ENCODE data around the gene KRT84.
"Not testable (repeated sequence)": the region's sequence is repeated elsewhere in the genome, so short reads cannot be mapped to it uniquely, and the experiment has no call there.

Gene KRT84

DNA sequence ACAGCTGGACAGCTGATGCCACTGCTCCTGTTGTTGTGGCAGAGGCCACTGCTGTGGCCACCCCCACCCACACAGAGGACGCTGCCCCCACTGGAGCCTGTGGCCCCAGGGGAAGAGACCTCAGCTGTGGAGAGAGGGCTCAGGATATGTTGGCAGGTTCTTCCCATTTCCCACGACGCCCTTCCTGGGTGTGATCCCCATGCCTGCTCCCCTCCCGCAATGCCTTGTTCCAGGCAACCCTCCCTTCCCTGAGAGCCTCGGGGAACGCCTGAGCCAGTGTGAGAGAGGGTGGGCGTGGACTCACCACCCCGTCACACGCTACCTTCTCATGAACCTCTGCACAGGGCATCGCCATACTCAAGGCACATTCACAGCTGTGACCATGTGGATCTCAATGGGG lies 26.4 kb upstream of the KRT84 start:
- DNase-seq, result no peak

DNA sequence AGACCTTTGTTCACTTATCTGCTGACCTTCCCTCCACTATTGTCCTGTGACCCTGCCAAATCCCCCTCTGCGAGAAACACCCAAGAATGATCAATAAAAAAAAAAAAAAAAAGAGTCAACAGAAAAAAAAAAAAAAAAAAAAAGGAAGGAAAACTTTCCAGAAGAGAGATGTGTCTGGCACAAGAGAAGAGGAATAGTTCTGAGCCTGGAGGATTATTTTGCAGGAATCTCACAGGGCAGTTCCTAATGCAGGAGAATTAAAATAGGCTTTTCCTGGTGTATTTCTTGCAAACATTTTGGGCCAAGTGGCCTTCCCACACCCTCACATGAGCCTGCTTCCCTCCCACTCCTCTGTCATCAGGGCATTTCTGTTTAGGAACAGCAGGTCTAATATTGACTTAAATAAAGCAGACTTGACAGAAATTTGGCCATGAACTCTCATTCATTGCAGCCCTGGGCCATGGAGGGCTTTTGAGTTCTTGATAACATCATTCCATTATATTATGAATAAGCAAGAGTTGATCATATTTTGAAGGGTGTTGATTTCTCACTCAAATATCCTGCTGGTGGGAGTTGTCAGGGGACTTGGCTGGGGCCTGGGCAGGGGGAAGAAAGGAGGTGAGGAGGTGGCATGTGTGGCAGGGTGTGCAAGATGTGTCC lies 25.3 kb upstream of the KRT84 start:
- DNase-seq, result not testable (repeated sequence)

- DNase-seq, result no peak
Observed at GRCh38 chr12:52407918-52408317, 22.5 kb upstream of the KRT84 start.

DNA sequence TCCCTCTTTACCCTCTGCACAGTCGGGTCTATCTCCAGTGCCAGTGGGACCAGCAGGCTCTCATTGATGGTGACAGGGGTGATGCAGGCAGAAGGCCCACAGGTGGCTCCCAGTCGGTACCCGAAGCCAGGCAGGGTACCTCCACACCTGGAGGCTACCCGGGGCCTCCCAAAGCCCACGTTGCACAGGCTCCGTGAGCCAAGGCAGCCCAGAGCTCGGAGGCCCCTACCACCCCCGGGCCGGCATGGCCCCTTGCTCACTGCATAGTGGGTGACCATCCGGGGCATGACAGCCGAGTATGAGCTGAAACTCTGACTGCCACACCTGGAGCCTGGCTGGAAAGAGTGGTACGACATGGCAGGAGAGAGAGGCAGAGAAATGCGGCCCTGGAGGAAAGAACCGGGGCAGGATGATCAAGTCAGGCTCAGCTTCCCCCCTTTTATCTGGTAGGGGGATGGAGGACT lies 20.5 kb upstream of the KRT84 start, which contains the start of gene KRT82:
TSS of gene KRT82 (minus strand) at position 414 of the 464 bp plus-strand sequence. CDS start at position 356, 58 bp downstream.
- DNase-seq, result no peak

DNA sequence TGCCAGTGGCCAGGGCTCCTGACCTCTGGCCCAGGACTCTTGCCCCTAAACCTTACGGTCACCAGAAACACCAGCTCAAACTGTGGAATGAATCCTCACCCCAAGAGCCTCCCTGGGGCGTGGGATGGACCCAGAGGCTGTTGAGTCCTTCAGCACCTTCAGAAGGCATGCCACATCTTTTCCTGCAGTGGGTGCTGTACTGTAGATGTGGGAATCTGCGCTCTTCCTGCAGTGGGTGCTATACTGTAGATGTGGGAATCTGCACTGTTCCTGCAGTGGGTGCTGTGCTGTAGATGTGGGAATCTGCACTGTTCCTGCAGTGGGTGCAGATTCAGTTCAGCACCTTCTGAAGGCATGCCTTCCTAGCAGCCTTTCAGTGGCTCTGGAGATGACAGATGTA lies 19.5 kb upstream of the KRT84 start:
- DNase-seq, result no peak

- DNase-seq, result no peak
Observed at GRCh38 chr12:52403561-52403960, 18.1 kb upstream of the KRT84 start.

GRCh38 chr12:52402873-52403540 lies 17.6 kb upstream of the KRT84 start:
- no peak for DNase-seq

DNA sequence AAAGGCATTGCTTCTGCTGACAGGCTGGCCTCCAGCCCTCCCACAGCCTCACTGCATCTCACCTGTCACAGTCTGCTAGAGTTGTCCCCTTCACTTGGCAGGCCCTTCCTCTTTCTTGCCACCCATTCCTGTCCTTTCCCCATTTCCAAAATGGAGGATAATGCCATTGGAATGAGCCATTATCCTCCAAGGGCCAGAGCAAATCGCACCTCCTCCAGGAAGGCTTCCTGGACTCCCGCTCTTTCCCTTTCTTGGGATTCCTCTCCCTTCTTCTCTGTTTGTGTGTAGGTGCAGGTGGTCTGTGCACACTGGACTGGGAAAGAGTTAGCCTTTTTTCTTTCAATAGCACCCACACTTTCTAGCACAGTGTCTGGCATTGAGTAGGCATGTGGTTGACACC lies 16.9 kb upstream of the KRT84 start:
- DNase-seq, result no peak

- DNase-seq, result no peak
Observed at GRCh38 chr12:52401926-52402325, 16.5 kb upstream of the KRT84 start.

DNA sequence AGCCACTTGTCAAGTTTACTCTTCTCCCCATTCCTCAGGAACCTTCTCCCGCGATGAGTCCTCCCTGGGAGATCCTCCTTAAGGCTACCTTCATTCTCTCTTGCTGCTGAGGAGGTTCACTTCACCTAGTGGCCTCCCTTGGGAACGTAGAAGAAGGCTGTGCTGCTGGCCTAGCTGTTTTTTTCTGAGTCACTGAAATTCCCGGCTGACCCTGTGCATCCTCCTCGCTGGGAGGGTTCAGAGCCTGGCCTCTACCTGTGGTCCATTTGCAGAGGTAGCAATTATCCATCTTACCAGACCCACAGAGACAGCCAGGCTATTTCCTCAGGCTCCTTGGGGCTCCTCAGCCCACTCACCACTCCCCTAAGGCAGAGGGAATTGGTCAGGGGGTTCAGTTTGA lies 16.1 kb upstream of the KRT84 start:
- no peak for DNase-seq

GRCh38 chr12:52400906-52401305 lies 15.5 kb upstream of the KRT84 start:
- no peak for DNase-seq

GRCh38 chr12:52399756-52400155 lies 14.3 kb upstream of the KRT84 start:
- no peak for DNase-seq

DNA sequence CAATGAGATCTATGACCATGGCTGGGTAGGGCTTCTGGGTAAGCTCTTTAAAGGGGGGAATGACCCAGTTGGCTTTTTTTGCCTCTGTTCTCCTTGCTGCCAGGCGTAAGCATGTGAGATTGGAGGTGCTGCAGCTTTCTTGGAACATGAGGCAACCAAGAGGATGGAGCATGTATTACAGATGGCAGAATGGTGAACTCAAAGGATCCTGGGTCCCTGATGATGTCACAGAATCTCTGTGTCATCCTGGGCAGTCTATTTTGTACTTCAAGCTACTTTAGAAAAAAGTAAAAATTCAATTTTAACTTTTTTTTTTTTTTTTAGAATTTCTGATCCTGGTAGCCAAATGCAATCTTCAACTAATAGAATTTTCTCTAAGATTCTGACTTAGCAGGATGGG lies 12.7 kb upstream of the KRT84 start:
- no peak for DNase-seq

GRCh38 chr12:52396656-52397055 lies 11.2 kb upstream of the KRT84 start:
- DNase-seq, result no peak

- DNase-seq, result no peak
Observed at GRCh38 chr12:52395761-52396434, 10.4 kb upstream of the KRT84 start.

DNA sequence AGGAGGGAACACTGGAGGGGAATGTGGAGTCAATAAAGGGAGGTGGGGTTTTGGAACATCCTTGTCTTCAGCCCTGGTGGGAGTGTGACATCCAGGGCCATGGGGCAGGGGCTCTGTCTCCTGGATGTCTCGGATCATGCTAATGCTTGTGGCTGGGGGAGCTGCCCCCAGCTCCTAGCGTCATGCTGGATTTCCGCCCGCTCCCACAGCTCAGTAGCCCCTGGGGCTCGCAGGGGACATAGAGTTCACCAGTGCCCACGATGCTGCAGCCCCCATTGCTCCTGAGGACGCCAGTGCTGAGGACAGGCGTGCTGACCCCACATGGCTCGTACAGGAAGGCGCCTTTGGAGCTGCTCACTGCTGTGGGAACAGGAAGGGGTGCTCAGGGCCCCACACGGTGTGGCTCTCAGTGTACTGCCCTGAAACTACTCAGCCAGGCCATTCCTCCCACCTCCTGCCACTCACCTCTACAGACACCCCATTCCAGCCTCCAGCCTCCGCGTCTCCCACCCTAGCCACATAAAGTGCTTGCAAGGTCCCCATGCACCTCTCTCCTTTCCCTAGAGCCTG lies 9.5 kb upstream of the KRT84 start:
- no peak for DNase-seq

GRCh38 chr12:52392465-52393007 lies 7.1 kb upstream of the KRT84 start:
- no peak for DNase-seq

DNA sequence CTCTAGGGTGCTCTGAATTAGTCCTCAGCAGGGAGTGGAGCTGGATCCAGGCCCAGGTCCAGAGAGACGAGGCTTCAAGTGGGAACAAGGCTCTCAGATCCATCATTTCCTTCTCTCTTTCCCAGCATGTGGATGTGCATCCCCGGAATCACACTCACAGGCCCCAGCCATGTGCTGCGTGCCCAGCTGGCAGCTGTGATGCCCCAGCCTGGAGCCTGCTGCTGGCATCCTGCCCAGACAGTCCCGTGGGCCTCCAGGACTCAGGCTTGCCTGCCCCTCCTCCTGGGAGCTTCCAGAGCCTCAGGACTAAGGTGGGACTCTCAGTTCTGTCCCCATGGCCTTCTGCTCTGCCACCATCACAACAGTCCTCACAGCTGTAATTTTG lies 6.2 kb upstream of the KRT84 start:
- DNase-seq, result no peak

- DNase-seq, result no peak
Observed at GRCh38 chr12:52390739-52391617, 5.5 kb upstream of the KRT84 start.

- no peak for DNase-seq
Observed at GRCh38 chr12:52389313-52390207, 4.1 kb upstream of the KRT84 start.

DNA sequence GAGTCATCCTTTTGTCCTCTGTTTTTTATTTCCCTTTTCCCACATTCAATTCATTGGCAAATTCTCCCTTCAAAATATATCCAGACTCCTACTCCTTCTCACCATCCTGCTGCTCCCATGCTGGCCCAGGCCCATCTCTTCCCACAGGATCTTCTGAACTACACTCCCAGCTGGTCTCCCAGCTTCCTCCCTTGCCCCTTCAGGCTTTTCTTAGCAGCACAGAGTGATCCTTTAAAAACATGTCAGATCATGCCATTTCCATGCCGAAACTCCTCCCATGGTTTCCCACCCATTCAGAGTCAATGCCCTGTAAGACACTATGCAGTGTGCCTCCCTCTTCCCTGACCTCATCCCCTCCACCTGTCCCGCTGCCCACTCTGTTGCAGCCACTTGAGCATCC lies 2.4 kb upstream of the KRT84 start:
- no peak for DNase-seq

Measured in NCI-H187 treated with DMSO at 0.1 percent for 48 hours (cell line).